IPS DF 6.9 (cell line): ENCODE results near the gene SLC22A15.

Experiments
- DNase-seq: peaks from one replicate; pipeline ENCODE4 v3.0.0-alpha.2; 2013; ENCODE audit warnings: low read depth, low spot score
- H3K27ac ChIP-seq: one replicate; pipeline ENCODE4 v1.5.1; 2013; ENCODE audit warnings: low read length, control low read depth
- H3K27me3 ChIP-seq: 2 replicates; pipeline ENCODE4 v1.6.1; 2013; ENCODE audit warnings: mild to moderate bottlenecking, low read length; ENCODE audit not compliant: control insufficient read depth, insufficient read depth
- H3K36me3 ChIP-seq: 2 replicates; pipeline ENCODE4 v1.6.1; 2013; ENCODE audit warnings: low read length; ENCODE audit not compliant: control insufficient read depth, insufficient read depth
- H3K4me1 ChIP-seq: 2 replicates; pipeline ENCODE4 v1.6.1; 2013; ENCODE audit warnings: low read length; ENCODE audit not compliant: control insufficient read depth, insufficient read depth
- H3K4me3 ChIP-seq: 2 replicates; pipeline ENCODE4 v1.5.1; 2013; ENCODE audit warnings: mild to moderate bottlenecking, low read length
- H3K9me3 ChIP-seq: 2 replicates; pipeline ENCODE4 v1.6.1; 2013; ENCODE audit warnings: low read length, inconsistent platforms; ENCODE audit not compliant: control insufficient read depth, insufficient read depth
- WGBS: extraction: QIAGEN DNeasy Blood & Tissue Kit; methylation state at CpG from one replicate; pipeline ENCODE4 v1.1.7; 2013; ENCODE audit warnings: mixed read lengths, missing lambda C conversion rate; ENCODE audit not compliant: insufficient read length, insufficient coverage; 5-methylcytosine and 5-hydroxymethylcytosine counted together

SLC22A15 gene

DNA sequence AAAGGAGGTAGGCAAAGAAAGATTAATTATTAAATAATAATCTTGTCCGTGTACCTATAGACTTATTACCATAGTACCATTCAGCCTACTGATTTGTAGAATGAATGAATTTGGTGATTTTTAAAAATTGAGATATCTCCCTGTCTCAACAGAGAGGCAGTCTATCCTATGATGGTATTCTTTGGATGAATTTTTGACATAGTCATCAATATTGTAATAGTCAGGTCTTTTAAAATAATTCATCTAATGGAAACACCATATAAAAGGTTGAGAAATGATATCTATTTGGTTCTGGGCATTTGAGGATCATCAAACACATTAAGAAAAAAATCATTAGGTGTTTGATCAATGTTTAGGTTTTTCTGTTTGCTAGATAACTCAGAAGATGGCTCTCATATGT, 99.3 kb downstream of the SLC22A15 start:
- WGBS: no CpG with 5 or more reads among the region's 1 CpG

DNA sequence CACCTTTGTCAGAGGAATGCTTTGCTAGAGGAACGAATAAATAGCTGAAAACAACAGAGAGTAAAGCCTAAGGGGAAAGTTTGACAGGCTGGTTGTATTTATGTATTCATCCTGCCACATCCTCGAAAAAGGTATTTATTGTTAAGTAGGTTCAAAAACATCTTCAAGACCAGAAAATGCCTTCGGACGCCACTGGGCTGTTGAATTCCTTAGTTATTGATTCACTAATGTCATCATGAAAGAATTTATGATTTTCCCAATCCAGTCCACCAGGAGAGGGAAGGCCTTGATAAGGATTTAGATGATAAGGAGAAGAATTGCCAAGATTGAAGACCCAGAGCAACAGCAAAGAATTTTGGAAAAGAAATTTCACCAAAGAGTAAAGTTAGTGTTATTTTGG, 99.7 kb downstream of the SLC22A15 start:
- no peaks in the 10 kb centered on the region for H3K4me1 ChIP-seq
- no peaks in the 10 kb centered on the region for H3K27me3 ChIP-seq
- no peaks in the 10 kb centered on the region for H3K36me3 ChIP-seq
- no CpG with 5 or more reads among the region's 4 CpGs for WGBS
- no peaks in the 10 kb centered on the region for H3K9me3 ChIP-seq
- no peak overlapping the region for H3K4me3 ChIP-seq
- H3K27ac ChIP-seq: no peak overlapping the region
- DNase-seq: no peak

More for the DNA sequence above, 99.3 kb downstream of the SLC22A15 start:
- Histone ChIP-seq H3K27ac (no peak overlapping the region), H3K36me3 (no peaks in the 10 kb centered on the region), H3K4me3 (no peak overlapping the region), H3K9me3 (no peaks in the 10 kb centered on the region), H3K4me1 (no peaks in the 10 kb centered on the region), H3K27me3 (no peaks in the 10 kb centered on the region)
- DNase-seq: no peak

GRCh38 chr1:116076831-116077230, 100.5 kb downstream of the SLC22A15 start:
- H3K9me3 ChIP-seq: no peaks in the 10 kb centered on the region
- no peak for DNase-seq
- no peak overlapping the region for H3K4me3 ChIP-seq
- no CpG with 5 or more reads among the region's 3 CpGs for WGBS
- no peaks in the 10 kb centered on the region for H3K4me1 ChIP-seq
- H3K27me3 ChIP-seq: no peaks in the 10 kb centered on the region
- no peaks in the 10 kb centered on the region for H3K36me3 ChIP-seq
- H3K27ac ChIP-seq: no peak overlapping the region

DNA sequence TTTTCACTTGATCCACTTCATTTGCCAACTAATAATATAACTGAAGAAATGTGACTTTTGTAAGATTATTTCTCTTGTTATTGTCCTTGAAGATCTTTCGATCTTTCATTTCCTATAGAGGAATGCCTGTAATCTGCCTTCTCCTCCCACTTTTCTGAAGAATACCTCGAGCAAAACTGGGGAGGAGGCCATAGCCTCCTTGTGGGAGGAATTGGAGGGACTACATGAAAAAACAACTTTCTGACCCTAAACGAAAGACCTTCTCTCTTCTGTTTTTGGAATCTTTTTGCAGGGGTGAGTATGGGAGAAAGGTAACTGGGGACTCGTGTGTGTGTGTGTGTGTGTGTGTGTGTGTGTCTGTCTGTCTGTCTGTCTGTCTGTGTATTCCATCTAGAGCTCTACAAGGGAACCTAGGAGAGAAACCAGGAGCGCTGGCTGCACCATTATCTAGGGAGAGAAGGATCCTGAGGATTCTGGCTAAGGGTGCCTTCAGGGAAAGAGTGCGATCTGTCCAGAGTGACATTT, 102.4 kb downstream of the SLC22A15 start:
- no peak overlapping the region for H3K27ac ChIP-seq
- WGBS: no CpG with 5 or more reads among the region's 6 CpGs
- H3K27me3 ChIP-seq: no peaks in the 10 kb centered on the region
- H3K36me3 ChIP-seq: no peaks in the 10 kb centered on the region
- no peak for DNase-seq
- H3K4me1 ChIP-seq: no peaks in the 10 kb centered on the region
- no peak overlapping the region for H3K4me3 ChIP-seq
- no peaks in the 10 kb centered on the region for H3K9me3 ChIP-seq

DNA sequence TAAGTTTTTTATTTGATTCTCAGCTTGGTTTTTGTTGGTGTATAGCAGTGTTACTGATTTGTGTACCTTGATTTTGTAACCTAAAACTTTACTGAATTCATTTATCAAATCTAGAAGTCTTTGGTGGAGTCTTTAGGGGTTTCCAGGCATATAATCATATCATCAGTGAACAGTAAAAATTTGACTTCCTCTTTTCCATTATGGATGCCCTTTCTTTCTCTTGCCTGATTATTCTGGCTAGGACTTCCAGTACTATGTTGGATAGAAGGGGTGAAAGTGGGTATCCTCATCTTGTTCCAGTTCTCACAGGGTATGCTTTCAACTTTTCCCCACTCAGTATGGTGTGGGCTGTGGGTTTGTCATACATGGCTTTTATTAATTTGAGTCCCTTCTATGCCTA, 111.3 kb downstream of the SLC22A15 start:
- no peak for DNase-seq
- H3K27ac ChIP-seq: no peak overlapping the region

DNA sequence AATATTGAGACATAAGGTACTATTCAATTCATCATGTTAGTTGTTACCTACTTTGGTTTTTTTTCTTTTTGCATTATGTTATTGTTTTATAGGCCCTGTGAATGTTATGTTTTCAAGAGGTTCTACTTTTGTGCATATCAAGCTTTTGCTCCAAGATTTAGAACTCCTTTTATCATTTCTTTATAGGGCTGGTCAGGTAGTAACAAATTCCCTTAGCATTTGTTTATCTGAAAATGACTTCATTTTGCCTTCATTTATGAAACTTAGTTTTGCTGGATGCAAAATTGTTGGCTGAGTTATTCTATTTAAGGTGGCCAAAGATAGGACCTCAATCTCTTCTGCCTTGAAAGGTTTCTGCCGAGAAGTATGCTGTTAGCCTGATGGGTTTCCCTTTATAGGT, 113.6 kb downstream of the SLC22A15 start:
- Histone ChIP-seq H3K27ac (no peak overlapping the region), H3K4me3 (no peak overlapping the region), H3K27me3 (no peaks in the 10 kb centered on the region), H3K9me3 (no peaks in the 10 kb centered on the region), H3K36me3 (no peaks in the 10 kb centered on the region), H3K4me1 (no peaks in the 10 kb centered on the region)
- WGBS: no CpG with 5 or more reads among the region's 1 CpG
- no peak for DNase-seq

More for the DNA sequence above, 111.3 kb downstream of the SLC22A15 start:
- H3K27me3 ChIP-seq: no peaks in the 10 kb centered on the region
- no peaks in the 10 kb centered on the region for H3K36me3 ChIP-seq
- no peaks in the 10 kb centered on the region for H3K9me3 ChIP-seq
- H3K4me3 ChIP-seq: no peak overlapping the region
- H3K4me1 ChIP-seq: no peaks in the 10 kb centered on the region

- no peaks in the 10 kb centered on the region for H3K27me3 ChIP-seq
- WGBS: no CpG with 5 or more reads among the region's 1 CpG
- no peaks in the 10 kb centered on the region for H3K36me3 ChIP-seq
Observed at GRCh38 chr1:116091083-116091482, 114.8 kb downstream of the SLC22A15 start.

GRCh38 chr1:116092752-116093489, 116.6 kb downstream of the SLC22A15 start:
- H3K27ac ChIP-seq: no peak overlapping the region
- no peaks in the 10 kb centered on the region for H3K9me3 ChIP-seq
- no peak overlapping the region for H3K4me3 ChIP-seq
- H3K36me3 ChIP-seq: no peaks in the 10 kb centered on the region
- no peak for DNase-seq
- H3K27me3 ChIP-seq: no peaks in the 10 kb centered on the region
- WGBS: no CpG with 5 or more reads among the region's 3 CpGs
- no peaks in the 10 kb centered on the region for H3K4me1 ChIP-seq

More at GRCh38 chr1:116091083-116091482, 114.8 kb downstream of the SLC22A15 start:
- no peaks in the 10 kb centered on the region for H3K4me1 ChIP-seq
- H3K27ac ChIP-seq: no peak overlapping the region
- no peak overlapping the region for H3K4me3 ChIP-seq
- H3K9me3 ChIP-seq: no peaks in the 10 kb centered on the region
- DNase-seq: no peak

DNA sequence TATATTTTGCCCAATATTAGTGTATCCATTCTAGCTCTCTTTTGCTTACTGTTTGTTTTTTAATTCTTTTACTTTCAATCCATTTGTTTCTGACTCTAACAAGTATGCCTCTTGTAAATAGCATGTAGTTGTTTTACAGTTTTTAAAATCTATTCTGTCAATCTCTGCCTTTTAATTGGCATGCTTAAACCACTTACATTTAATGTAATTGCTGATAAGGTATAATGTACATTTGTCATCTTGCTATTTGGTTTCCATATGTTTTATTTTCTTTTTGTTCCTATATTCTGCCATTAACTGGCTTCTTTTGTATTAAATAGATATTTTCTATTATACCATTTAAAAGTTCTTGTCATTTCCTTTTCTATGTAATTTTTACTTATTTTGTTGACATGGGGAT, 118.7 kb downstream of the SLC22A15 start:
- H3K36me3 ChIP-seq: no peaks in the 10 kb centered on the region
- H3K4me1 ChIP-seq: no peaks in the 10 kb centered on the region
- H3K27ac ChIP-seq: no peak overlapping the region

DNA sequence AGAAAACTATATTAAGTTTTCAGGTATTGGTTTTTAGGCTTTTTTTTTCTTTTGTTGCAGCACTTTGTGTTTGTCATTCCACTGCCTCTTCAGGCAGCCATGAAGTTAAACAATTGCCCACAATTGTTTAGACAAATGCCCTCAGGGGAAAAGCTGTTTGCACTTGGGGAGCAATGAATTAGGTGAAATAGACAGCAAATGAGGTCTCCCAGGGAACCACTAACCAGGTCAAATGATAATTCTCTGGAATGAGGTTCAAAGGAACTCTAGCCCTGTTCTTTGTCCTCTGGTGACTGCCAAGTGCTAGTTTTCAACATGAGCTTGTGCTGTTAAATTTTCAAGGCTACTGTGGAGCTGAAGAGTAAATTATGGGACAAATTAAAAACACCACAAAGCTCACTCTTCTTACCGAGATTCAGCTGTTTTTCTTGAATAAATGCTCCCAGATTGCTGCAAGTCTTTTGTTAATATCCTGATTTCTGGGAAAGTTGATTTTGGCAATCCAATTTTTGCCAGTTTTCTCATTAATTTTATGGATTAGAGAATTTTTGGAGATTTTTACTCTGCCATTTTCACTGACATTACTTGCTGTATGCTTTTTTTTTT, 119.8 kb downstream of the SLC22A15 start:
- WGBS: no CpG with 5 or more reads among the region's 1 CpG
- no peaks in the 10 kb centered on the region for H3K4me1 ChIP-seq

More for the DNA sequence above, 118.7 kb downstream of the SLC22A15 start:
- H3K9me3 ChIP-seq: no peaks in the 10 kb centered on the region
- no peak overlapping the region for H3K4me3 ChIP-seq
- DNase-seq: no peak
- H3K27me3 ChIP-seq: no peaks in the 10 kb centered on the region

DNA sequence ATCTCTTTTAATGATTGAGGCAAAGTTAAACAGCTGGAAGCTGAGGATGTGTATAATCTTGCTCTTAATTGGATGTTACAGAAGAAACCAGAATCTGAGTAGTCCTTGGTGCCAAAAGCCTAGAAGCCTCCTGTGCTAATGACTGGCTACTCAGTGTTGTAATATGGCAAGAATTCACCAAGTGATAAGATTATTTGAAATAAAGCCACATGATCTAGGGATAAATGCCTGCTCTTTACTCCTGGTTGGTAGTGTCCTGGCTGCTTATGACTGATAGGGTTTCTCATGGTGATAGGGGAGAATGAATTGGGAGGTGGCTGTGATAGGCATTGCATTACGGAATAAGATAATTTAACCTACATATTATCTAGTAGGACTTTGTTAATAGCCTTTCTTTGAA, 121.3 kb downstream of the SLC22A15 start:
- H3K4me3 ChIP-seq: no peak overlapping the region
- no peaks in the 10 kb centered on the region for H3K27me3 ChIP-seq
- no peaks in the 10 kb centered on the region for H3K36me3 ChIP-seq
- DNase-seq: no peak
- H3K4me1 ChIP-seq: no peaks in the 10 kb centered on the region
- WGBS: no CpG with 5 or more reads among the region's 1 CpG
- no peaks in the 10 kb centered on the region for H3K9me3 ChIP-seq
- H3K27ac ChIP-seq: no peak overlapping the region

More for the DNA sequence above, 119.8 kb downstream of the SLC22A15 start:
- Histone ChIP-seq H3K27ac (no peak overlapping the region), H3K36me3 (no peaks in the 10 kb centered on the region), H3K27me3 (no peaks in the 10 kb centered on the region), H3K9me3 (no peaks in the 10 kb centered on the region), H3K4me3 (no peak overlapping the region)
- DNase-seq: no peak
